Testis (tissue), 3 donors: ENCODE measurements around the gene WDR27. TPM values are rescaled to one million over a fixed set of nuclear protein-coding genes. Genes with fewer than 3 reads are reported as not detected.

Source experiments
- DNase-seq: peaks from one replicate; pipeline ENCODE4 v3.0.0-alpha.2; 2019
- H3K27ac ChIP-seq, 2 donors: fragments of 200-600 bp; sonication (generic); one replicate each; pipeline ENCODE4 v1.5.1; 2019
- H3K27me3 ChIP-seq: fragments of 200-600 bp; sonication (generic); one replicate; pipeline ENCODE4 v1.5.1; 2019
- H3K36me3 ChIP-seq: fragments of 200-600 bp; sonication (generic); one replicate; pipeline ENCODE4 v1.5.1; 2017; ENCODE audit warnings: low read depth; ENCODE audit errors: missing control alignments
- H3K4me1 ChIP-seq: fragments of 200-600 bp; sonication (generic); one replicate; pipeline ENCODE4 v1.5.1; 2019
- H3K4me3 ChIP-seq, 2 donors: fragments of 200-600 bp; sonication (generic); one replicate each; pipeline ENCODE4 v1.5.1; 2017 to 2019
- H3K9me3 ChIP-seq: fragments of 200-600 bp; sonication (generic); one replicate; pipeline ENCODE4 v1.5.1; 2017
- CTCF ChIP-seq, 3 experiments: fragments of 450-650 bp in 2 of 3; fragments of 200-600 bp in 1 of 3; sonication (generic) in 1 of 3; IDR thresholded peaks; one replicate each; pipeline ENCODE4 v1.5.1; 2016 to 2019; ENCODE audit warnings: antibody characterized with exemption in 3 of 3, mild to moderate bottlenecking in 2 of 3, moderate library complexity in 1 of 3
- POLR2A ChIP-seq: fragments of 450-650 bp; IDR thresholded peaks from one replicate; pipeline ENCODE4 v1.6.1; 2017; ENCODE audit warnings: antibody characterized with exemption, mild to moderate bottlenecking, moderate library complexity
- WGBS, 2 donors: methylation state at CpG; one replicate each; pipeline ENCODE4 v1.1.5; 2018; 5-methylcytosine and 5-hydroxymethylcytosine counted together
- intact Hi-C: fragments of 100-400 bp; cut with DNase I; formaldehyde crosslinking; loops from one replicate; pipeline ENCODE4 v1.15.1; 2023; ENCODE audit warnings: low total_unique reads
- polyA plus RNA-seq: library from polyadenylated mRNA; stranded (reverse); fragments of 350-450 nt; fragmentation: Illumina TruSeq; extraction: RNeasy Lipid Tissue Mini Kit (QIAGEN cat#74804); gene quantifications from one replicate; pipeline ENCODE4 v1.2.3, GENCODE V29; 2014; ENCODE audit warnings: low read depth, low replicate concordance; ENCODE audit not compliant: insufficient read depth
- total RNA-seq, 2 donors: library from RNA; depleted of rRNA; stranded (reverse); fragments of >200 nt; gene quantifications; one replicate each; pipeline ENCODE4 v1.2.3, GENCODE V29; 2016

Gene WDR27
- total and polyA plus RNA-seq, 3 donors from 2014 or later, result 32.8 to 101 (median 84.0) TPM

DNA sequence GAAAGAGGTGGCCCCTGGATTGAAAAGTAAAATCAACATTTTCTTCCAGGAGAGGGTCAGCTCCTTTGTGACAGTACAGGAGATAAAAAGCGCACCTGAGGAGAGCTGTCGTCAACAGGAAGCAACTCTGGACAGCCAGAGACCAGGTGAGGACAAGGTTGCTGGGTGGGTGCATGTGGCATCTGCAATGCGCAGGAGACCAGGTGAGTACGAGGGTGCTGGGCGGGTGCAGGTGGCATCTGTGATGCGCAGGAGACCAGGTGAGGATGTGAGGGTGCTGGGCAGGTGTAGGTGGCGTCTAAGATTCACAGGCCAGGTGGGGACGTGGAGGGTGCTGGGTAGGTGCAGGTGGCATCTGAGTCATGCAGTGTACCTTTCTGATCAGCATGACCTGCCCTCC lies 38.4 kb downstream of the WDR27 start:
- H3K27me3 ChIP-seq, result no peaks in the 10 kb centered on the region
- WGBS, 2 donors, result 95 to 96% methylated on average over 8 of the region's 8 CpGs
- no peaks in the 10 kb centered on the region for H3K36me3 ChIP-seq
- no peak overlapping the region for H3K4me3 ChIP-seq
- no peak overlapping the region for H3K27ac ChIP-seq
- TF ChIP-seq CTCF (IDR thresholded peaks at IDR 0.05) (no peak), POLR2A (no peak)
- H3K4me1 ChIP-seq, result no peaks in the 10 kb centered on the region
- intact Hi-C loops, result no loop called here
- DNase-seq, result no peak
- no peaks in the 10 kb centered on the region for H3K9me3 ChIP-seq

DNA sequence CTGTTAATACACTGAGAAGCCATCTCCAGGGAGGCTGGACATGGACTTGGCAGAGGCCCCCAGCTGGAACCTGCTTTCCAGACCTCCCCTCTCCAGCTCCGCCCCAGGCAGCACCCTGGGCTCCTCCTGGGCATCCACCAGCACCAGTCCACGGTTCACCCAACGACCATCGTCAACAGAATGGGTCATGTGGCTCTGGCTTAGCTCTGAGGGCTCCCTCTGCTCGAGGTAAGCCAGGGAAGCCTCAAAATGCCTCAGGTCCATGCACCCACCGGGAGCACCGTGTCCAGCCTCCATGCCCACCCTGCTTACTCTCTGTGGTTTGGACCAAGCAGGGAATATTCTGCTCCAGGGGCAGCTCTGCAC lies 40.5 kb downstream of the WDR27 start:
- Histone ChIP-seq H3K36me3 (no peaks in the 10 kb centered on the region), H3K4me1 (no peaks in the 10 kb centered on the region), H3K27ac (no peak overlapping the region), H3K27me3 (no peaks in the 10 kb centered on the region), H3K9me3 (no peaks in the 10 kb centered on the region), H3K4me3 (no peak overlapping the region)
- WGBS, 2 donors, result 96 to 99% methylated on average over 3 to 7 of the region's 7 CpGs
- intact Hi-C loops, result no loop called here
- no peak for DNase-seq
- no peak for TF ChIP-seq POLR2A

DNA sequence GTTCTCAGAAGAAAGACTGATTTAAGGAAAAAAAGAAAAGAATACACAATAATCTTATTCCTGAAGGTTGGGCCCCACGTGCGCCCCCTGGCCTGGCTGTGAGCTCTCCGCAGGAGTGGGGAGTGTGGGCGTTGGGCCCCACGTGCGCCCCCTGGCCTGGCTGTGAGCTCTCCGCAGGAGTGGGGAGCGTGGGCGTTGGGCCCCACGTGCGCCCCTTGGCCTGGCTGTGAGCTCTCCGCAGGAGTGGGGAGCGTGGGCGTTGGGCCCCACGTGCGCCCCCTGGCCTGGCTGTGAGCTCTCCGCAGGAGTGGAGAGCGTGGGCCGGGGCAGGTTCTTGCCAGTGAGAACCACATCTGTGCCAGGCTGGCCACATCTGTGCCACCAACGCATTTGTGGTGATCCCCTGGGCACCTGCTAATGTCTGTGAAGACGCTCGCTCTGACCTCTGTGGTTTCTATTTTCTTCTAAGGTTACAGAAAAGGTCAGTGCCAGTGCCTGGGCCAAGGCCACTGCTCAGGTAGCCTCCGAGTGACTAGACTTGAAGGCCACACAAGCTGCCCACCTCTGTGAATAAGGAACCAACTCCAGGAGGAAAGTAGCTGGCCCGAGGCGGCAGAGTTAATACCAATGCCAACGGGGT lies 41.0 kb downstream of the WDR27 start:
- Histone ChIP-seq H3K27ac (no peak overlapping the region), H3K4me1 (no peaks in the 10 kb centered on the region), H3K4me3 (no peak overlapping the region), H3K27me3 (no peaks in the 10 kb centered on the region), H3K9me3 (no peaks in the 10 kb centered on the region), H3K36me3 (no peaks in the 10 kb centered on the region)
- TF ChIP-seq POLR2A (no peak), CTCF (IDR thresholded peaks at IDR 0.05) (no peak)
- WGBS, 2 donors, result 94 to 96% methylated on average over 5 to 26 of the region's 26 CpGs
- intact Hi-C loops, result no loop called here
- DNase-seq, result no peak

DNA sequence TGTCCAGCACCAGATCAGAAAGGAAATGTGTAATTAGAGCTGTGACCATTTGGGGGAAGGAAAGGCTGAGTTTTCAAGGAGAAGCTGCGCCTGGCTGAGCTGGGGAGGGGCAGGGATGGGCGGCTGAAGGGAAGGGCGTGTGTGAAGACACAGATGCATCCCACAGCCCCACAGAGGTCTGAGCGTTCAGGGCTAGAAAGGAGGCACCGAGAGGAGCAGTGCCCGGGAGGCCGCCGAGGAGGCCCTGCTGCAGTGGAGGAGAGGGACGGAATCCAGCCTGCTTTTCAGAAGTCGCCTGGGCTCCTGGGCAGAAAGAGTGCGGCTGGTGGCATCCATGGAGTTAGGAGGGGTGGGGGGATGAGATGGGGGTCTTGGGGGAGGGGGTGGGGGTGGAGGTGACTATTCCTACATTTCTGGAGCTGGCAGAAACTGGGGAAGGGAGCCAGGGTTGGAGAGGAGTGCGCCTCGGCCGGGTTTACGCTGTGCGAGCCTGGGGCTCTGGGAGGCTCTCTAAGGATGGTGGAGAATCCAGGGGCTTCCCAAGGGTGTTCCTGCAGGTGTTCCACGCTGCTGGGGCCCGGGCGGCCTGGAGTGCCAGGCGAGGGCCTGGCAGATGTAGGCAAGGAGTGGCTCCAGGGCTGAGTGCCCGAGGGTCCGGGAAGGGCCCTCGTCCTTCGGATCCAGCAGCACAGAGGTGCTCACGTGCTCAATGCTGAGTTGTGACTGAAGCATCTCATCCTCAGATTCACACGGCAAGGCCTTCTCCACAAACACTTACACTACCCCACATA lies 41.8 kb downstream of the WDR27 start:
- no peak for TF ChIP-seq POLR2A
- H3K9me3 ChIP-seq, result no peaks in the 10 kb centered on the region
- WGBS, 2 donors, result 91 to 96% methylated on average over 11 to 26 of the region's 26 CpGs
- no peak overlapping the region for H3K4me3 ChIP-seq
- H3K4me1 ChIP-seq, result no peaks in the 10 kb centered on the region
- H3K27me3 ChIP-seq, result no peaks in the 10 kb centered on the region
- H3K27ac ChIP-seq, result no peak overlapping the region
- no peak for DNase-seq
- no peaks in the 10 kb centered on the region for H3K36me3 ChIP-seq
- intact Hi-C loops, result no loop called here

- 82 to 92% methylated on average over 13 of the region's 13 CpGs for WGBS, 2 donors
- Histone ChIP-seq H3K9me3 (no peaks in the 10 kb centered on the region), H3K27ac (no peak overlapping the region), H3K4me3 (no peak overlapping the region), H3K4me1 (peaks cover 4% of the 10 kb centered on the region), H3K36me3 (no peaks in the 10 kb centered on the region), H3K27me3 (no peaks in the 10 kb centered on the region)
- DNase-seq, result no peak
- intact Hi-C loops, result no loop called here
- TF ChIP-seq POLR2A, result no peak
- TF ChIP-seq CTCF (IDR thresholded peaks at IDR 0.05), result no peak
These were observed 44.6 kb downstream of the WDR27 start for GRCh38 chr6:169657284-169657610.
